Left renal cortex interstitium (tissue), 4 donors: ENCODE data around the gene AATK. TPM values are rescaled to one million over a fixed set of nuclear protein-coding genes. Genes with fewer than 3 reads are reported as not detected.

Experiments used
- DNase-seq, 4 donors: peaks; one replicate each; pipeline ENCODE4 v3.0.0-alpha.2; 2013; ENCODE audit warnings: low read depth in 4 of 4, low spot score in 2 of 4, missing footprints in 1 of 4
- polyA plus RNA-seq, 4 donors: library from polyadenylated mRNA; unstranded; fragments of 120-200 nt; gene quantifications; one replicate each; pipeline ENCODE4 v1.2.1, GENCODE V29; 2013; ENCODE audit not compliant: insufficient read length in 4 of 4

The AATK gene
- polyA plus RNA-seq, 4 donors, result 4.4 to 7.0 (median 5.4) TPM

GRCh38 chr17:81183807-81184206 is 17.8 kb upstream of the AATK start:
- DNase-seq, result no peak

- DNase-seq, result no peak
Measured at GRCh38 chr17:81183316-81183715, 17.3 kb upstream of the AATK start.

- no peak for DNase-seq
Measured at GRCh38 chr17:81182596-81182995, 16.6 kb upstream of the AATK start.

- no peak for DNase-seq
Measured at GRCh38 chr17:81181811-81182185, 15.8 kb upstream of the AATK start.

- DNase-seq, result no peak
Measured at GRCh38 chr17:81180836-81181810, 15.1 kb upstream of the AATK start.

DNA sequence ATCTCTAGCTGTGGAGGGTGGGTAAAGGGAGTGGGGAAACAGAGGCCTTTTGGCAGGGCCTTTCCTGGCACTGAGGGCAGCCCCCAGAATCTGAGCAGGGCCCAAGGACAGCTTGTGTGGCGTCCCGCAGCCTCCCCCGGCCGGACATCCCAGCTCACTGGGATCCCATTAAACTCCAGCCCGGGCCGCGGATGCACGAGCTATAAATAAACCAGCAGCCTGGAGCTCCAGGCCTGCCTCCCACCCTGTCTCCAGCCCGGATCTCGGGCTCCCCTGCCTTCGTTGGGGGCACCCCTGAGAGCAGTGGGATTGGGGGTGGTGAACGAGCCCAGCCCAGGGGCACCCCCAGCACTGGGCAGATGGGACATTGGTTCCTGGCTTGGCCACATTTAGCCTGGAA is 13.8 kb upstream of the AATK start:
- no peak for DNase-seq

DNA sequence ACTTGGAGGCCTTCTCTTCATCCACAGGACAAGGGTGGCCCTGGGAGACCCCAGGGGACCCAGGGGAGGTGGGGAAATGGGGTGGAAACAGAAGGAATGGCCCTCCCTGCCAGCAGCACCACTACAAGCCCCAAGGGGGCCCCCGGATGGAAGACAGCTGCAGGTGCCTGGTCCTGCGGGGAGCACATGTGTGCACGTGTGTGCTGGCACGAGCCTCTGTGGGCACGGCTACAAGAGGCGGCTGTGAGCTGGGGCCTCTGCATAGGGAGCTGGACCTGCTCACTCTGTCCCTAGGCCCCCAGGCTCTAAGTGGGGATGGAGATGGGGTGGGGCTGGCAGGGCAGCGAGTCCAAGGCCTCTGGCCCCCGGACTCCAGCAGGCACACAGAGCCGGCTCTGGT is 13.2 kb upstream of the AATK start:
- no peak for DNase-seq

DNA sequence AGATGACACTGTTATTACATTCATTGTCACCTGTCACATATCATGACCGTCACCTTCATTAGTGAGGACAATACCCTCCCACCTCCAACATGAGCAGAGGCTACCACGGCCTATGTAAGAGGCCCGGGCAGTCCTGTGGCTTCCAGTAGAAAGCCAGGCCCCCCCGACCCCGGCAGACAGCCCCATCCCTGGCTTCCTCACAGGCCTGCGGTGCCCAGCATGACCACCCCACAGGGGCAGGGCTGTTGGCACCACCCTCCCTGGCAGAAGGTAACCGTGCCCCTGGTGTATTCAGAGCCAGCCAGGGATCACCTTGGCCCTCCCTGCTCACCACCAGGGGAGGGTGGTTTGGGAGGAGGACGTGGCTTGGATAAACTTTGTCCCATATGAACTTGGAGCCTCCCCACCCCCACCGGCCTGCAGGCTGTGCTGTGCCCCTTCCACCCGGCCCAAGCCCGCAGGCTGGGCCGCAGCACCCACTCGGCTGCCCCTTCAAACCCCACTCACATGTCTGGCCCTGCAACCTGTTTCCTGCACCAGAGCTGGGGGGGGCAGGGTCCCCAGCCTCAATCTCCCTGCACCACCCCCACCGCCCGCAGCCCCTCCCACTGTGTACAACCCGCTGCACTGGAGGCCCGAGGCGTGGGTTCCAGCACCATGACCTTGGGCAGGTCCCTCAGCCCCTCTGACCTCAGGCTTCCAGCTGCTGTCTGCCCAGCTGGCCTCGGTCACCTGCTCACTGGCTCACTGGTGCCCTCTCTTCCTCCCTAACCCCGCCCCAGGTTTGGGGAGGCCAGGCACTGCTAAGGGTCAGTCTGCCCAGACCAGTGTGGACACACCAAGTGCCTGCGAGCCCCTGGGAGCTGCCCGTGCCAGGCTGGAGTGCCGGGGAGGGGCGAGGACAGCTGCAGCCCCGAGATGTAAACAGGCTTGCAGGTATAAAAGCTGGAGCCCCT is 12.4 kb upstream of the AATK start:
- DNase-seq, result no peak

- no peak for DNase-seq
Measured at GRCh38 chr17:81176666-81177065, 10.6 kb upstream of the AATK start.

DNA sequence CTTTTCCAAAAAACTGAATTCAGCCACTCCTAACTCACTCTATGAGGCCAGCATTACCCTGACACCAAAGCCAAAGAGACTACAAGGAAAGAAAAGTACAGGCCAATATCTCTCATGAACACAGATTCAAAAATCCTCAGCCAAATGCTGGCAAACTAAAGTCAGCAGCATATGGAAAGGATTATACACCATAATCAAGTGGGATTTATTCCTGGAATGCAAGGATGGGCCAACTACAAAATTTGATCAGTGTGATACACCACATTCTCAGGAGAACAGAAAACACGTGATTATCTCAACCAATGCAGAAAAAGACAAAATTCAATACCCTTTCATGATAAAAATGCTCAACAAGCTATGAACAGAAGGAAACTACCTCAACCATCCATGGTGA is 7.7 kb upstream of the AATK start:
- no peak for DNase-seq

GRCh38 chr17:81173052-81173761 is 7.2 kb upstream of the AATK start:
- no peak for DNase-seq

DNA sequence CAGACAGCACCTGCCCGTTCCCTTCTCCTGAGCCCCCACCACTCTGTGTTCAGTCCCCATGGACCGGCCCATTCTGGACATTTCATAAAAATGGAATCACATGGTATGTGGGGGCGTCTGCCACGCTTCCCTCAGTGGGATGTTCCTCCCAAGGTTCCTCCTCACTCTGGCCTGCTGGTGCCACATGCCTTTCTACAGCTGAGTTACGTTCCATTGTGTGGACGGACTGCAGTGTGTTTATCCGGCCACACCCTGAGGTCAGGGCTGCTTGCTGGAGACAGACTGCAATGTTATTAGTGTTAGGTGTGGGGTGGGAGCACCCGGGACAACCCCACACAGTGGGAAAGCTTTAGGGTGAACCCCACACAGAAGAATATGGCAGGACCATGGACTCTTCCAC is 5.9 kb upstream of the AATK start:
- no peak for DNase-seq

DNA sequence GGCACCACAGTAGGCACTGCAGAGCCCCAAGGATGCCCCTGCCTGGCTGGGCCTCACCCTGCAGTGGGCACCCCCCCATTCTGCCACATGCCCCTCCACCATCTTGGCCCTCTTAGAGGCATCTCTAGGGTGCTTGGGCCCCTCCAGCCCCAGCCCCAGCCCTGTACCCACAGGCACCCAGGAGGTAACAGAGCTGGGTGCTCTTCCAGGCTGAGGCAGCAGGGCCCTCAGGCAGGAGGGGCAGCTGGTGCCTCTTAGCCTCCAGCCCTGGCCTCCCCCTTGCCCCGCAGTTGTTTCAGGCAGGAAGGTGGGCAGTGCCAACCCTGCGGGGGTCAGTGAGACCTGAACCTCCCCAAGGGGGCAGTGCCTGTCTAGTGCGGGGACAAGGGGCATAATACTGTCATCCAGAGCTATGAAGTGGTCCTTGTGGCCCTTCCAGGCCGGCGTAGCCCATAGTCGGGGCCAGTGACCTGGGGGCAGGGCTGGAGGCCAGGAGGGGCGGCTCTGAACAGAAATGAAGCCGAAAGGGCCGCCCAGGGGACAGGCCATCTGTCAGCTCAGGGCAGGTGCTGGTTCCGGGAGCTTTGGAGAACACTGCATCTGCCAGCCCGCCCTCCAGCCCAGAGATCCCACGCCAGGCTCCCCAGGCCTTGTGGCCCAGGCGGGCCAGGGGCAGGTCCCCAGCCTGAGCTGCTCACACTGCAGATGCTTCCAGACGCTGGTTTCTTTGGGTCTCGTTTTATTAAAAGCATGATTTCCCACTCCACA is 4.9 kb upstream of the AATK start:
- DNase-seq, result no peak

DNA sequence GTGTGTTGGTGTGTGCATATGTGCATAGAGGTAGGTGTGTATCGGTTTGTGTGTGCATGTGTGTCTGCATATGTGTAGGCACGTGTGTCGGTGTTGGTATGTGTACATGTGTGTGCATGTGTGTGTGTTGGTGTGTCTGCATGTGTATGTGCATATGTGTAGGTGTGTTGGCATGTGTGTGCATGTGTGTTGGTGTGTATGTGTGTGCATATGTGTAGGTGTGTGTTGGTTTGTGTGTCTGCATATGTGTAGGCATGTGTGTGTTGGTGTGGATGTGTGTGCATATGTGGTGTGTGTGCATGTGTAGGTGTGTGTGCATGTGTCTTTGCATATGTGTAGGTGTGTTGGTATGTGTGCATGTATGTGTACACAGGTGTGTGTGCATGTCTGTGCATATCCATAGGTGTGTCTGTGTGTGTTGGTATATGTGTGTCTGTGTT is 3.9 kb upstream of the AATK start:
- DNase-seq, result no peak

- DNase-seq, result no peak
Measured at GRCh38 chr17:81167638-81168037, 1.6 kb upstream of the AATK start.

GRCh38 chr17:81167194-81167524 is 1.1 kb upstream of the AATK start:
- DNase-seq, result no peak

DNA sequence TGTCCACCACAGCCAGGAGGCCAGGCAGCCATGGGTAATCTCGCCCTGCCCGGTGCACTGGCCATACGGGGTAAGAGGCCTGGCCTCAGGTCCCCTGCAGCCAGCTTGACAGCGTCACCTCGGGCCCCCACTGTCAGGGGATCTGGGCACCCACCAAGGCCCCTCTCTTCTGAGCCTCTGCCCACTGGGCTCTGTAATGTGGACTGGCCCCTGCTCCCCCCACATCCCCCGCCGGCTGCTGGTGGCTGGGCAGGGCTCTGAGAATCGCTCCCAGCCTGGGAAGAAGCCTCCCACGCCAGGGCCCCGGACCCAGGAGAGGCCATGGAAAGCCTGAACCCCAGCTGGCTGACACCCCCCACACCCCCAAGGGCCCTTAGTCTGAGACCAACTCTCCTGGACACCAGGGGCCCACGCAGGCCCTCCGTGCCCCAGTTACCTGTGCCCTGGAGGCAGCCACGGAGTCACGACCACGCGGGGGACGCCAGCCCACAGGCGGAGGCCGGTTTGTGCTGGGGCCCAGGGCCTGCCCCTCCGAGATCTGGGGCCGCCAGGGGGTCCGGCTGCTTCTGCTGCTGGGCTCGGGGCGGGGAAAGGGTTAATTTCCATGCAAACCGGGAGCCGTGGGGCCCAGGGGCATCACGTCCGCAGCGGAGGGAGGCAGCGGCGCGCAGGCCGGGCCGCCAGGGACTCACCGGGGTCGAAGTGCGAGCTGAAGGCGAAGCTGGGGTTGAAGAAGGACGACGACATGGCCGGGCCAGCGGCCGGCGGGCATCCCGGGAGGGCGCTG is 582 bp downstream of the AATK start, which contains the start of gene PVALEF:
Gene PVALEF, plus strand, starts transcription at position 262 of the 787 bp plus-strand sequence. CDS start 15,720 bp downstream, outside the sequence.
- no peak for DNase-seq

DNA sequence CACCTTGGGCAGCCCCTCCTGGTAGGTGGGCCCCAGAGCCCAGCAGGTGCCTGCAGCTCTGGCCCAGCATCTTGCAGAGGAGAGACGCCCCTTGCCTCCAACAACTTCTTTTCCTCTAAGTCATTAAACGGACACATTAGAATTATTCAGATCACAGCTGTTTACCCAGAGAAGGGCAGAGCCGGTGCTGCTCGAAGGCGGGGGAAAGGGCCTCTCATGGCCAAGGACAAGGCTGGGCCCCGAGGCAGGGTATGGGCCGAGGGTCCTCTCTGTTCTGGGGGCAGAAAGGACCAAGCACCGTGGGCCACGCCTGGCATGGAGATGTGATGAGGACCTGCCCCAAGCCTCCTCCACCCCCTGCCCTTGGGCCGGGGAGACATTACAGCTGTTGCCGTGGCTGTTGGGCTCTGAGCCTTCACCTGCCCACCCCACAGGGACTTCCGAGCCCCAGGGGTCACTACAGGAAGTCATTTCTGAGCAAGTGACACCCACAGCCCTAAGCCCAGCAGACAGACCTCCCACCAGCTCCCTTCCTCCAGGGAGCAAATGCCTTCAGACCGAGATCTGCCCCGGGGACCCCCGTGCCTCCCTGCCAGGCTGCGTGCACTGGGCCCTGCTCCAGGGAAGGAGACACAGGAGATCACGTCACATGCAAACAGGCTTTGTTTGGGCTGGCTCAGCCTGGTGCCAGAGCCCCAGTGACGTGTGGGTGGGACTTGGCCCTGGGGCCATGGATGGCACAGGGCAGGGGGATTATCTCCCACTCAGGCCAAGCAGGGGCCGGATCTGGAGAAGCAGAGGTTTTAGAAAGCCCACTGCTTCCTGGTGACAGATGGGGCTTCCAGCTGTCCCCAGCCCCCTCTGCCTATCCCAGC is 1.4 kb downstream of the AATK start:
- no peak for DNase-seq
